Mesothelial cell of epicardium (in vitro differentiated cells): Measurements from ENCODE around the gene ST8SIA3. TPM values are rescaled to one million over a fixed set of nuclear protein-coding genes. Genes with fewer than 3 reads are reported as not detected.

Experiments
- DNase-seq, 2 experiments: peaks; one replicate each; pipeline ENCODE4 v3.0.0; 2021; ENCODE audit warnings: low spot score in 2 of 2; ENCODE audit not compliant: unreplicated experiment in 2 of 2
- H3K27ac Mint-ChIP-seq: 2 replicates; pipeline ENCODE4 v1.8.0; 2021; ENCODE audit warnings: mixed read lengths
- H3K27me3 Mint-ChIP-seq: 2 replicates; pipeline ENCODE4 v1.8.0; 2021; ENCODE audit warnings: low read depth, mixed read lengths
- H3K36me3 Mint-ChIP-seq: 2 replicates; pipeline ENCODE4 v1.8.0; 2021; ENCODE audit warnings: mixed read lengths
- H3K4me1 Mint-ChIP-seq: 2 replicates; pipeline ENCODE4 v1.8.0; 2021; ENCODE audit warnings: mixed read lengths
- H3K4me3 Mint-ChIP-seq: 2 replicates; pipeline ENCODE4 v1.8.0; 2021; ENCODE audit warnings: mild to moderate bottlenecking, moderate library complexity, mixed read lengths
- H3K9me3 Mint-ChIP-seq: 2 replicates; pipeline ENCODE4 v1.8.0; 2021; ENCODE audit warnings: mixed read lengths
- total RNA-seq: library from RNA; stranded (reverse); gene quantifications from 3 replicates; pipeline ENCODE4 v1.2.1, GENCODE V29; 2021
- TF ChIP-seq, protein P1 (sequence below): fragments of 200-600 bp; sonication (generic); IDR thresholded peaks from one replicate; pipeline ENCODE4 v1.5.0; 2021; ENCODE audit warnings: antibody characterized with exemption; ENCODE audit not compliant: unreplicated experiment

The ST8SIA3 gene
- total RNA-seq, 1 donor from 2014 or later: not detected

DNA sequence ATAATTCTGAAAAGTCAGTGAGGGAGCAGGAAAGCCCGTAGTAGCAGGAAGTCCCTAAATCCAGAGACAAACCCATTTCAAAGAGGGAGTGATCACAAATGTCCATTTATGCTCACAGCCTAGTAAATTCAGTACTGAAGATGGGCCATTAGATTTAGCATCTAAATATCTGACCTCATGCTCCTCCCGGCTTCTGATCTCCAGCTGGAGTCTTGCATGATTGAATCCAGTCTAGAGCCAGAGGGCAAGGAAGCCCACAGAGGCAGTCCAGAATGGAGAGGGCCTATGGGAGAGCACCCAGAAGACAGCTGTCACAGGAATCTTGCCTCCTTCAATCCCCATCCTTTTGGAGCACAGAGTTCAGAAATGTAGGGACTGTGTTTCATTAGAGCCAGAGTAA, 16.0 kb upstream of the ST8SIA3 start:
- no peaks in the 10 kb centered on the region for H3K4me1 Mint-ChIP-seq
- H3K36me3 Mint-ChIP-seq: no peaks in the 10 kb centered on the region
- TF ChIP-seq, protein P1, sequence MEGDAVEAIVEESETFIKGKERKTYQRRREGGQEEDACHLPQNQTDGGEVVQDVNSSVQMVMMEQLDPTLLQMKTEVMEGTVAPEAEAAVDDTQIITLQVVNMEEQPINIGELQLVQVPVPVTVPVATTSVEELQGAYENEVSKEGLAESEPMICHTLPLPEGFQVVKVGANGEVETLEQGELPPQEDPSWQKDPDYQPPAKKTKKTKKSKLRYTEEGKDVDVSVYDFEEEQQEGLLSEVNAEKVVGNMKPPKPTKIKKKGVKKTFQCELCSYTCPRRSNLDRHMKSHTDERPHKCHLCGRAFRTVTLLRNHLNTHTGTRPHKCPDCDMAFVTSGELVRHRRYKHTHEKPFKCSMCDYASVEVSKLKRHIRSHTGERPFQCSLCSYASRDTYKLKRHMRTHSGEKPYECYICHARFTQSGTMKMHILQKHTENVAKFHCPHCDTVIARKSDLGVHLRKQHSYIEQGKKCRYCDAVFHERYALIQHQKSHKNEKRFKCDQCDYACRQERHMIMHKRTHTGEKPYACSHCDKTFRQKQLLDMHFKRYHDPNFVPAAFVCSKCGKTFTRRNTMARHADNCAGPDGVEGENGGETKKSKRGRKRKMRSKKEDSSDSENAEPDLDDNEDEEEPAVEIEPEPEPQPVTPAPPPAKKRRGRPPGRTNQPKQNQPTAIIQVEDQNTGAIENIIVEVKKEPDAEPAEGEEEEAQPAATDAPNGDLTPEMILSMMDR: no peak
- no peaks in the 10 kb centered on the region for H3K9me3 Mint-ChIP-seq
- no peak overlapping the region for H3K4me3 Mint-ChIP-seq
- H3K27me3 Mint-ChIP-seq: peaks cover 57% of the 10 kb centered on the region
- DNase-seq: no peak
- no peak overlapping the region for H3K27ac Mint-ChIP-seq

DNA sequence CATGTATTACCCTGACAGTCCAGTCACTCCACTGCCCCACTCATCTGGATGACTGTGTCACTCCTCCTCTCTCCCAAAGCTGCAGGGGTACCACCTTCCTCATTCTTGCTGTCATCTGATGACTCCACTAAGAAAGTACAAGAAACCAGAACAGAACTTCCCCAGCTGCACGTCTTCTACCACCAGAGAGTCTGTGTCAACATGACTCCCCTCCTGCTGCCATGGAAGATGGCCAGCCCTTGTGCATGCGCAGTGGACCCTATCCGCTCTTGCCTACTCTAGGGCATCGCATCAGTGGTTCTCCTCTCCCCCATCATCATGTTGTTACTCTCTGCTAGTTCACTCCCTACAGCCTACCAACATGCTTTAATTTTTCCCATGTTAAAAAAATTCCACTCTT, 14.5 kb upstream of the ST8SIA3 start:
- H3K27ac Mint-ChIP-seq: no peak overlapping the region
- H3K4me1 Mint-ChIP-seq: no peaks in the 10 kb centered on the region
- peaks cover 60% of the 10 kb centered on the region for H3K27me3 Mint-ChIP-seq
- H3K36me3 Mint-ChIP-seq: no peaks in the 10 kb centered on the region
- DNase-seq: no peak
- no peak overlapping the region for H3K4me3 Mint-ChIP-seq
- TF ChIP-seq, protein P1: no peak
- no peaks in the 10 kb centered on the region for H3K9me3 Mint-ChIP-seq

DNA sequence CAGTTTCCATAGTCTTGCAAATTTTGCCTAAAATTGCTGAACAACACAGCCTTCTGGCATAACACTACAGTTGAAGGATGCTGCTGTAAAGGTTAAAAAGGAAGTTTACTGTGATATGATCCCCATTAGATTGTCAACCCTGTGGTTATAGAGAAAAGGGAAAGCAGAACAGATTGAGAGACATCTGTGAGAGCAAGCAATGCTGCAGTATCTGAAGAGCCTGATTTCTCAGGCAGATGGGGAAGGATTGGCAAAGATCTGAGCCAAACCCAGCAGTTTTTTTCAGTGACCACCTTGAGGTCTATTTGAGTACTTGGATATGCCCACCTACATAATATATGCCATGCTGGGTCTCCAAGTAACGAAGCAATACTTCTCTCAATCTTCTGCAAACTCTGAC, 8.5 kb upstream of the ST8SIA3 start:
- H3K27ac Mint-ChIP-seq: no peak overlapping the region

DNA sequence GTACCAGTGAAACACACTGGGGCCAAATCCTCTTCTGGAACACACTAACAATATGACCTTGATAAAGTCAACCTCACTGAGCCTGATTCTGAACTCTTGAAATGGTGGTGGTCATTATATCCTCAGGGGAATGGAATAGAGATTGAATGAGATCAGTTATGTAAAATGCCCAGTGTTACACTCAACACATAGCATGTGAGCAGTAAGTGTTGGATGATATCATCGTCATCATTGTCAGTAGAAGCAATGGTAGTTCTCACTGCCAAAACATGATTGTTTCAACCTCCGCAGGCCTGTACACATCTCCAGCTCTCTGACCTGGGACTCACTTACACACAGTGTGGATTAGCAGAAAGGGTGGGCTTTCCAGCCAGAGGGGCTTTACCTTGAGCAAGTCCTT, 5.5 kb upstream of the ST8SIA3 start:
- Mint-ChIP-seq H3K4me3 (no peak overlapping the region), H3K27ac (no peak overlapping the region), H3K36me3 (no peaks in the 10 kb centered on the region), H3K9me3 (no peaks in the 10 kb centered on the region), H3K27me3 (peaks cover 80% of the 10 kb centered on the region), H3K4me1 (peaks cover 2% of the 10 kb centered on the region)
- DNase-seq: no peak
- TF ChIP-seq, protein P1: no peak

More for the DNA sequence above, 8.5 kb upstream of the ST8SIA3 start:
- DNase-seq: no peak
- H3K27me3 Mint-ChIP-seq: peaks cover 72% of the 10 kb centered on the region
- H3K36me3 Mint-ChIP-seq: no peaks in the 10 kb centered on the region
- H3K4me1 Mint-ChIP-seq: no peaks in the 10 kb centered on the region
- no peaks in the 10 kb centered on the region for H3K9me3 Mint-ChIP-seq
- TF ChIP-seq, protein P1: no peak
- no peak overlapping the region for H3K4me3 Mint-ChIP-seq

DNA sequence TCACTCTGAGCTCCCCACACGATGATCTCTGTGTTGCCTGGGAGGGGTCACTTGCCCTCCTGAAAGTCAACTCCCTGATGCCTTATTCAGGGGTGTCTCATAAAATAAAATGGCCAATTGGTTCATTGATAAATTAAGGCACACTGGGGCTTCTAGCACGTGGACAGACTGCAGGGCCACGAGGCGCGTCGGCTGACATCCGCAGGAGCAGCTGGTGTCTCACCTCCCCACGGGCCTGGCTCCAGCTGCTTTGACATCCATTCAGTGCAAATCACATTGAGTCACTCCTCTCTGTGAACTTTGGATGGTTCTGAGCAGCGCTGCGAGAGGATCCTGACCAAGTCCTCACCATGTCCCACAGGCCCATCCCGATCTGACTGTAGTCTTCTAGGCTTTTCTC, 4.6 kb upstream of the ST8SIA3 start:
- TF ChIP-seq, protein P1: no peak
- H3K9me3 Mint-ChIP-seq: no peaks in the 10 kb centered on the region
- peaks cover 82% of the 10 kb centered on the region for H3K27me3 Mint-ChIP-seq

DNA sequence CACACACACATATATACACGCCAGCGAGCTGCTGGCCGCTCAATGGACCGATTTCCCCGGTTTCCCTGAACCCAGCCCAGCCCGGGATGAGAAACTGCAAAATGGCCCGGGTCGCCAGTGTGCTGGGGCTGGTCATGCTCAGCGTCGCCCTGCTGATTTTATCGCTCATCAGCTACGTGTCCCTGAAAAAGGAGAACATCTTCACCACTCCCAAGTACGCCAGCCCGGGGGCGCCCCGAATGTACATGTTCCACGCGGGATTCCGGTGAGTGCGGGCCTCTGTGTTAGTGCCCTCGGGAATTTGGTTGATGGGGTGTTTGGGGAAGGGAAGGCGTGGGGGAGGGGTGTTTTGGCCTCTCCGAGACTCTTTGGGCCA, 392 bp downstream of the ST8SIA3 start:
- Mint-ChIP-seq H3K9me3 (peaks cover 3% of the 10 kb centered on the region), H3K4me3 (peak overlapping the region; percentile 28), H3K27ac (no peak overlapping the region), H3K27me3 (peaks cover 94% of the 10 kb centered on the region), H3K36me3 (no peaks in the 10 kb centered on the region), H3K4me1 (peaks cover 10% of the 10 kb centered on the region)
- DNase-seq: no peak
- TF ChIP-seq, protein P1: no peak

More for the DNA sequence above, 4.6 kb upstream of the ST8SIA3 start:
- Mint-ChIP-seq H3K4me3 (no peak overlapping the region), H3K27ac (no peak overlapping the region), H3K36me3 (no peaks in the 10 kb centered on the region), H3K4me1 (peaks cover 6% of the 10 kb centered on the region)
- DNase-seq: no peak
